ENCODE measurements around the gene PDXK. TPM values are rescaled to one million over a fixed set of nuclear protein-coding genes. Genes with fewer than 3 reads are reported as not detected.
"Not testable (repeated sequence)": the region's sequence is repeated elsewhere in the genome, so short reads cannot be mapped to it uniquely, and the experiment has no call there.

PDXK gene
- total and polyA plus RNA-seq, 2 donors (not counting 3 experiments of a cell fraction or from before 2014, with no cell fraction given) = 44.2 to 59.1 TPM

- Histone ChIP-seq H3K4me1 (ENCODE audit: control insufficient read depth, extremely low read depth, insufficient read depth, low read length) (peaks cover 4% of the 10 kb centered on the region), H3K4me2 (ENCODE audit: insufficient read depth, low read length) (no peak overlapping the region), H3K27ac (ENCODE audit: insufficient read depth, low read depth, low read length) (no peak overlapping the region), H2AFZ (ENCODE audit: low read depth, low read length) (no peak overlapping the region), H3K9me1 (replicated peaks; ENCODE audit: control insufficient read depth, extremely low read depth, insufficient read depth, low read length) (no peaks in the 10 kb centered on the region), H3K27me3 (ENCODE audit: control insufficient read depth in 2 of 2, insufficient read depth in 2 of 2, low read length in 2 of 2) (no peaks in the 10 kb centered on the region), H3K4me3 (replicated peaks in 1 of 3; ENCODE audit: insufficient read depth in 1 of 3, low read depth in 1 of 3, low read length in 3 of 3) (no peak overlapping the region), H3K36me3 (ENCODE audit: control insufficient read depth in 2 of 2, extremely low read depth in 1 of 2, insufficient read depth in 2 of 2, low read length in 2 of 2) (peaks cover 12 to 20% of the 10 kb centered on the region in 2 experiments), H3K9me3 (replicated peaks; ENCODE audit: control insufficient read depth, insufficient read depth, low read length) (no peaks in the 10 kb centered on the region), H4K20me1 (replicated peaks; ENCODE audit: control insufficient read depth, extremely low read depth, insufficient read depth, low read length) (no peaks in the 10 kb centered on the region), H3K9ac (replicated peaks; ENCODE audit: extremely low read depth, insufficient read depth, low read length) (no peak overlapping the region), H3K79me2 (ENCODE audit: control insufficient read depth, insufficient read depth, low read length) (peaks cover 11% of the 10 kb centered on the region)
- intact Hi-C loops (cut with micrococcal nuclease) = no loop called here
- TF ChIP-seq FOS (IDR thresholded peaks at IDR 0.05; ENCODE audit: borderline replicate concordance, insufficient read depth, low read length) = no peak
- TF ChIP-seq, protein P1, sequence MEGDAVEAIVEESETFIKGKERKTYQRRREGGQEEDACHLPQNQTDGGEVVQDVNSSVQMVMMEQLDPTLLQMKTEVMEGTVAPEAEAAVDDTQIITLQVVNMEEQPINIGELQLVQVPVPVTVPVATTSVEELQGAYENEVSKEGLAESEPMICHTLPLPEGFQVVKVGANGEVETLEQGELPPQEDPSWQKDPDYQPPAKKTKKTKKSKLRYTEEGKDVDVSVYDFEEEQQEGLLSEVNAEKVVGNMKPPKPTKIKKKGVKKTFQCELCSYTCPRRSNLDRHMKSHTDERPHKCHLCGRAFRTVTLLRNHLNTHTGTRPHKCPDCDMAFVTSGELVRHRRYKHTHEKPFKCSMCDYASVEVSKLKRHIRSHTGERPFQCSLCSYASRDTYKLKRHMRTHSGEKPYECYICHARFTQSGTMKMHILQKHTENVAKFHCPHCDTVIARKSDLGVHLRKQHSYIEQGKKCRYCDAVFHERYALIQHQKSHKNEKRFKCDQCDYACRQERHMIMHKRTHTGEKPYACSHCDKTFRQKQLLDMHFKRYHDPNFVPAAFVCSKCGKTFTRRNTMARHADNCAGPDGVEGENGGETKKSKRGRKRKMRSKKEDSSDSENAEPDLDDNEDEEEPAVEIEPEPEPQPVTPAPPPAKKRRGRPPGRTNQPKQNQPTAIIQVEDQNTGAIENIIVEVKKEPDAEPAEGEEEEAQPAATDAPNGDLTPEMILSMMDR (IDR thresholded peaks at IDR 0.05; ENCODE audit: extremely low read depth in 1 of 2, insufficient read depth in 1 of 2, low read depth in 1 of 2, low read length in 2 of 2) = no peak
- no peak for TF ChIP-seq EZH2 (IDR thresholded peaks at IDR 0.05; ENCODE audit: borderline replicate concordance, low read depth, low read length, severe bottlenecking)
- TF ChIP-seq POLR2AphosphoS5 (IDR thresholded peaks at IDR 0.05; ENCODE audit: insufficient read depth, low read depth, low read length) = no peak
- no peak for TF ChIP-seq MYC (IDR thresholded peaks at IDR 0.05; ENCODE audit: low read depth, low read length)
- TF ChIP-seq, protein P2, sequence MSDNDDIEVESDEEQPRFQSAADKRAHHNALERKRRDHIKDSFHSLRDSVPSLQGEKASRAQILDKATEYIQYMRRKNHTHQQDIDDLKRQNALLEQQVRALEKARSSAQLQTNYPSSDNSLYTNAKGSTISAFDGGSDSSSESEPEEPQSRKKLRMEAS (IDR thresholded peaks at IDR 0.05; ENCODE audit: insufficient read depth, insufficient read length) = no peak
- dilution Hi-C loops (cut with MboI; ENCODE audit: extremely low pct_ligation_motif_present, low sequenced_read_pairs) = no loop called here
- BruUV-seq (replicated peaks) = no TSS peak
- POLR2A ChIA-PET = interaction anchor here (0.9 kb wide), 1 partner anchor 20 kb away, joined by 3 read pairs; no protein-coding TSS in a partner anchor
- DNase-seq (ENCODE audit: low read depth, low spot score) (no peak), FAIRE-seq (no peak)
- CTCF ChIA-PET = no interaction called here
These were observed 39.0 kb upstream of the PDXK start for GRCh38 chr21:43679951-43680350.

- H3K27me3 ChIP-seq (ENCODE audit: control insufficient read depth in 2 of 2, insufficient read depth in 2 of 2, low read length in 2 of 2); BruUV-seq (replicated peaks); H2AFZ ChIP-seq (ENCODE audit: low read depth, low read length); dilution Hi-C loops (cut with MboI; ENCODE audit: extremely low pct_ligation_motif_present, low sequenced_read_pairs); H3K27ac ChIP-seq (ENCODE audit: insufficient read depth, low read depth, low read length); CTCF ChIA-PET; H3K9ac ChIP-seq (replicated peaks; ENCODE audit: extremely low read depth, insufficient read depth, low read length); H4K20me1 ChIP-seq (replicated peaks; ENCODE audit: control insufficient read depth, extremely low read depth, insufficient read depth, low read length); intact Hi-C loops (cut with micrococcal nuclease); H3K4me2 ChIP-seq (ENCODE audit: insufficient read depth, low read length); H3K4me3 ChIP-seq (replicated peaks in 1 of 3; ENCODE audit: insufficient read depth in 1 of 3, low read depth in 1 of 3, low read length in 3 of 3); FAIRE-seq; H3K9me1 ChIP-seq (replicated peaks; ENCODE audit: control insufficient read depth, extremely low read depth, insufficient read depth, low read length); H3K4me1 ChIP-seq (ENCODE audit: control insufficient read depth, extremely low read depth, insufficient read depth, low read length); H3K9me3 ChIP-seq (replicated peaks; ENCODE audit: control insufficient read depth, insufficient read depth, low read length); DNase-seq (ENCODE audit: low read depth, low spot score): not testable (repeated sequence)
- Histone ChIP-seq H3K36me3 (ENCODE audit: control insufficient read depth in 2 of 2, extremely low read depth in 1 of 2, insufficient read depth in 2 of 2, low read length in 2 of 2) (peaks cover 14 to 22% of the 10 kb centered on the region in 2 experiments), H3K79me2 (ENCODE audit: control insufficient read depth, insufficient read depth, low read length) (peaks cover 11% of the 10 kb centered on the region)
- POLR2A ChIA-PET = interaction anchor here (0.9 kb wide), 1 partner anchor 20 kb away, joined by 3 read pairs; no protein-coding TSS in a partner anchor
These were observed 38.5 kb upstream of the PDXK start for GRCh38 chr21:43680421-43680820.

Measured in endothelial cell of umbilical vein (primary cell).